Mesenteric fat pad (tissue), 1 donor: ENCODE data around the gene KCNJ5. TPM values are rescaled to one million over a fixed set of nuclear protein-coding genes. Genes with fewer than 3 reads are reported as not detected.

Experiments
- DNase-seq: peaks from one replicate; pipeline ENCODE4 v3.0.0-alpha.2; 2020; ENCODE audit warnings: low spot score
- long read RNA-seq: library from polyadenylated mRNA; unstranded; transcript quantifications from one replicate; pipeline ENCODE4 v2.0.0, GENCODE V29; 2020
- total RNA-seq: library from RNA; stranded (reverse); fragmentation: NEBNext Ultra II Directional; extraction: Animal tissue kit (Norgen Biotek cat#: 25700); gene quantifications from one replicate; pipeline ENCODE4 v1.2.1, GENCODE V29; 2021
- donor health status: DM: yes; HTN: yes; CAD: no.

Gene KCNJ5
- 4.6 TPM for total RNA-seq
- long read RNA-seq, full-length matches to known transcripts, result 3 of 3 reads
- long read RNA-seq, partial matches to known transcripts, result 0 of 3 reads
- long read RNA-seq, other reads (novel, unspliced or antisense), result 0 of 3 reads

DNA sequence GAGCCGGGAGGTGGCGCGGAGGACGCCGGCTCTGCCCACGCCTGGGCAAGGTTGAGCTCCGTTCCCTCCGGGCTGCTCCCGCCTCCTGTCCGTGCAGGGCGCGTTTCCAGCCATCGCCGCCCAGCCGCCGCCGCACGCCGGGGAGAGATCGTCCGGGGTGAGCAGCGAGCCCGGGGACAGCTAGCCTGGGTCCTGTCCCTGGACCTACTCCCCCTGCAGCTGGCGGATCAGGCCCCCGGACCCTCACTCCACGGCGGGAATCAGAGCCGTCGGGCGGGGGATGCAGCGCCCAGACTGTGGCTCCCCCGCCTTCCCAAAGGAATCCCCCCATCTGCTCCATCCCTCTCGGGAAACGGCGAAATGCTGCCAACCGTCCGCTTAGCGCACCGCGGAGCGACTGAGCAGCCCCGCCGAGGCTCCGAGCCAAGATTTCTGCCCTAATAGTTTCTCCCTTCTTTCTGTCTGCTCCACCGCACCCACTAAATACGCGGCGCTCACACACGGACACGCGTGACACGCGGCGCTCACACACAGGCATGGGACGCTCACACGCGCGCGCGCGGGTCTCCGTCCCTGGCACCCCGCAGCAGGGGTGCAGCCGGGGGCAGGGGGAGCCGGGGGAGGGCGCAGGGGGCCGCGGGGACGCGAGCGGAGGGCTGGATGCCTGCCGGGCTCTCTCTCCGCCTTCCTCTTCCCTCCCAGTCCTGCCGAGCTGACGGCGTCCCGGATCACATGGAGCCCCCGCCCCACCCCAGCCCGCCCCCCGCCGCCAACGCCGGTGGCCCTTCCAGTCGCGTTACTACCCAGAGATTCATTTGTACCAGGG is at the start of gene KCNJ5:
TSS of gene KCNJ5 (plus strand) at position 814 of the 826 bp plus-strand sequence. CDS start 19,918 bp downstream, outside the sequence.
- peak; percentile 89 for DNase-seq

DNA sequence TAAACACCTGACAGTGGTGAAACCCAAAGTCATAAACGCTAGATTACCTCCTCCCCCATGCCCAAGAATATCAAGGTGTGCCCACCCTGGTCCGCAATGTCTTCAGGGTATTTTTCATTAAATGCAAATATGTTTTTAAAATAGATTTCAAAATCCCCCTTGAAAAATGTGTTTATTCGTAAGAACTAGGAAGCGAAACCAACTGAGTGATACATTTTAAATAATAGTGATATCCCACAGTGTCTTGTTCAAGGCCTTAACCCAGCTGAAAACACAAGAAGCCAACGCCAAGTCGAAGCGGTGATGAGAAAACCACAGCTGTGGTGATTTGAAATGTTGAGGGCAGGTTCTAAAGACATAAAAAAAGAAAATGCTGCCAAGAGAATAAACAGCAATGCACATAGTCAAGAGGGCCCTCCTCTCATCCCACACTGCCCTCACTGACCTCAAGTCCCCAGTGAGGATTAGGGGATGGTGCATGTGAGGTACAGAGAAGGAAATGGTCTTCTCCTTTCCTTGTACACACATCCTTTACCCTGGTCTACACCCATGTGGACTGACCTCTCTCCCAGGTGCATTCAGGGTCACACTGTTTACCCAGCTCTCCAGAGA is 49.6 kb upstream of the KCNJ5 start:
- peak; percentile 33 for DNase-seq

DNA sequence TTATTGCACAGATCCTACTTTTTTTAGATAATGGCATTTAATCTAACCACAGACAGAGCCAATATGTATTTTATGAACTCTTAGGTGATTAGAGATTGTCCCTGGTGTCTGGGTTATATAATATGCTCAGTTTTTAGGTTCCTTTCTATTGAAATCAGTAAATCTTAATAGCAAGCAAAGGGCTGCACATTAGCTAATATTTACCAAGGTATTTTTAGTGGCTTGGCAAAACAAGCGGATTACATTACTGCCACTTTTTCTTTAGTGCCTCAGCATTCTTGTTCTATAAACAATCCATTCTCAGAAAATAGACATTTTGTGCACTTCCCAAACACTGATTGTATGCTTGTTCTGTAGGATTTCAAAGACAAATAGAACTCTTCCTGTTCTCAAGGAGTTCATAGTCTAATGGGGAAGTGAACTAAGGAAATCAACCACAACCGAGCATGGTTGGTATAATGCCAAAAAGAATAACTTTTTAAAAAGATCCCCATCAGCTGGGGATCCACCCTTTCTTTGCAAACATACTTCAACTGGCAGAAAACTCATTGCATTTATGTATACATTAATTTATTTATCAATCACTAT is 47.9 kb upstream of the KCNJ5 start:
- no peak for DNase-seq

DNA sequence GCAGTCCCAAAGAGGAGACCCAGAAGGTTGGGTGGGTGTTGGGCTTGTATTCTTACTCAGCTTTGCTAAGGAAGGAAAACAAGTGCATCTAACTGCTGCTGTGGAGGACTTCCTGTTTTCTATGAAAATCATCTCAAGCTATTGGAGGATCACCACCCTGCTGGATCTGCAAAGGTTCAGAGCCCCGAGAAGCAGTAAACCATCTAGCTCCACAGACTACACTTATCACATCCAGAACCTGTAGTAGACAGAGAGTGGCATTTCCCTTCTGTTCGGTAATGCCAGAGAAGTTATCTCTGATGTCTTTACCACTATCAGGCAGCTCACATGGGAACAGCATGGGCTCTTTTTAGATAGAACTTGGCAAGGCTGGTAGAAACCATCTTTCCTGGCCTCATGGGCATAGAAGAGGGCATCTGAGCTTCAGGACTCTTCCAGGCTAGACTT is 45.8 kb upstream of the KCNJ5 start:
- no peak for DNase-seq

DNA sequence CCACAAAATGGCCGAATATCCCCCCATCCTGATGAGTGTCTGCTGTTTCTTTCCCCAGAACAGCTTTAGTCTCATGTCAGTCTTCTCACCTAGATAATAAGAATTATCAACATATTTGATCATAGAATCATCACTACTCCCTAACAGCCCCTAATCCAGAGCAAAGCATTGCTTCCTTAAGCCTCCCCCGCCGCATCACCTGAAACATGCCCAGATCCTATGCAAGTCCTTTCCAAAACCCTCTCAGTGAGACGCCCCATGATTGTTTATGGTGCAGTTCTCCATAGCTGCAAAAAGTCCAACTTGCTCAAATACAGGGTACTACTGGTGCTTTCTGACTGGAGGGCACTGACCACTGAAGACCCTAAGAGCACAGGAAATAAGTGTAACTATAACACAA is 44.2 kb upstream of the KCNJ5 start:
- DNase-seq, result peak; percentile 43

DNA sequence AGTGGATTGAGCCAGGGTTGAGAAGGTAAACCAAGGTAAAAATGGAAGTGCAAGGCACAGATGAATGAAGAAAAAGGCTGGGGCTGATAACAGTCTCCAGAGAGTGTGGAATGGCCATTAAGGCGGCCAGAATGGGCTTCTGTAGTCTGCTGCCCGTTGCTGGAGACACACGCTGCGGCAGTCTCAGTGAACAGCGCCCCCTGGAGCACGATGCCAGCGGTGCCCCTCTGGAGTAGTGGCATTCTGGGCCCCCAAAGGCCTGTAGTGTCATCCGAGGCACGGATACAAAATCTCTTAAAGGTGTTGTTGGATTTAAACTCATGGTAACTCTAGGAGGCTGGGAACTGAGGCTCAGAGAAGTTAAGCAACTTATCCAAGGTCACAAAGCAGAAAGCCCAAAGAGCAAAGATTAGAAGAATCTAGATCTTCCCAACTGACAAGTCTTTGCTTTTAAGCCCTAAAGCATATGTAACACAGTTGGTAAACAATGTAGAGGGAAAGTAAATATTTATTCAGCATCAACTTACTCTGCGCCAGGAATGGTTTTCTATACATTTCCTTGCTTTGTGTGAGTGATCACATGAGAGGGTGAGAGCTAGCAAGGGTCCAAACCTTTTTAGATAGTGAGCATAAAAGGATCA is 42.2 kb upstream of the KCNJ5 start:
- DNase-seq, result no peak

DNA sequence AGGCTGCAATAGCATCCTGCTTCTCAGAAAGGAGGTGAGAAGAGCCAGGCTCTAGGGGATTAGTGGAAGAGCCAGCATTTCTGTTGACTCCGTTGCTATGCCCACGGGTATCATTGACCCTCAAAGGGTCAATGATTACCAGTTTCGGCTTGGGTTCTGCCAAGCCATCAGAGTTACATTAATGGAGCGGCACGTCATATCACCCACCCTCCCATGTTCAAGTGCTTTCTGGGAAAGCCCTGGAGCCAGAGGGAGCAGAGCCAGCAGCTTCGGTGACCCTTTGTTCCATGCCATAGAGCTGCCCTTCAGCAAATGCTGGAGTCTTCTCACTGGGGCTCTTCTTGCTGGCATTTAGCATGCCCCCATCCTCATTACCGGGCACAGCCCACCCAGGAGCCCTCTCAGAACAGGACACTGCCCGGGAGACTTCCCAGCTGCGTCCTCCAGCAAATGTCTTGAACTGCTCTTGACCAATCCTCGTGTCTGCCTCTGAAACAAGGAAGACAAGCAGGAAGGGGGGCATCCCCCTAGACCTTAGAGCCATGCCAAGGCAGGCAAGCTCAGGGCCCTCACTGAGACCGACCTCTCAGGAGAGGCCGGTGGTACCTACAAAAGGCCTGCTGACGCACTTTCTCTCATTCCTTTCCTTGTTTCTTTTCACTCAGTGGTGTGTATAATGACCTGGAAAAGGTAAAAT is 38.7 kb upstream of the KCNJ5 start:
- DNase-seq, result no peak

DNA sequence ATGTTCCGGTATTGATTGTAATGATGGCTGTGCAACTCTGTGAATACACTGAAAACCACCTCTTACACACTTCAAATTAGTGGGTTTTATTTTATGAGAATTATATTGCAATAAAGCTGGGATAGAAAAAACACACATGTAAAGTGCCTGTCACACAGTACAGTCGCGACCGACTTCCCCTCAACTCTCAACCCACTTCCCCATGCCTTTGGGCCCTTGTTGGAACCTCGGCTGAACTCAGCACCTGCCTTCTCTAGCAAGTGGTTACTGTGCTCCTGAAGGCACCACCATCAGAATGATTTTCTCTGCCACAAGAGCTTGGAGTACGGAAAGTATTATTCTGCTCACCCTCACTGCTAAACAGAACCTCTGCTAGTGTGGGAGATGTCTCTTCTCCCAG is 37.6 kb upstream of the KCNJ5 start:
- DNase-seq, result no peak

DNA sequence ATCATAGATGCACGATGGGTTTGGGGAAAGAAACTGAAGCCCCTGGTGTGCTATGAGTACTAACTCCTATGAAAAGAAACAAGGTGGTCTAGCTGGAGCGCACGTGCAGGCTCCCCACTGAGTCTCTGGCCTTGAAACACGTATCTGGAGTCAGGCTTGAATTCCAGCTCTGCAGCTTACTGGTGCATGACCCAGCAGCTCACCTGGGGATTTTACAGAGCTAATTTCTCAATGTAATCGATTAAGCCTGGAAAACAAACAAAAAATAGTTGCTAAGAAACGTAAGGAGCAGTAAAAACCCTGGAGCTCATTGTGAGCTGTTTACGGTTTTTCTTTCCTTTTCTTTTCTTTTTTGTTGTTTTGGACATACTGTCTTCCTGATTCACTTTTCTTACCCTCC is 36.3 kb upstream of the KCNJ5 start:
- no peak for DNase-seq

DNA sequence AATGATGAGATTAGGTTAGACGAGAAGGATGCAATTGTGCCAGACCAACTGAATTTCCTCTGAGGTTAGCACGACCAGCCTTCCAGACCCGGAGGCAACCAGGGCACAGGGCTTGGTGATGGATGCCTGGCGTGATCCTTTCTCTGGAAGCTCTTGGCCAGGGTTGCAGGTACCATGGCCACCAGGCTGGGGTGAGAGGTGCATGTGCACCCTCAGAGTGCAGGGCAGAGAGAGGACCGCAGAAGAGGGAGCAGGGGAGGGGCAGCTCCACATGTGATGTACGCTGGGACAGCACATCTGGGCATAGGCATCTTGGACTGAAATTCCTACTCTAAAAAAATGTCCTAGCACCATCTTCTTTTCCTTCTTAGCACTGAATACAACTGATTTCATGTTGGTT is 34.9 kb upstream of the KCNJ5 start:
- no peak for DNase-seq

DNA sequence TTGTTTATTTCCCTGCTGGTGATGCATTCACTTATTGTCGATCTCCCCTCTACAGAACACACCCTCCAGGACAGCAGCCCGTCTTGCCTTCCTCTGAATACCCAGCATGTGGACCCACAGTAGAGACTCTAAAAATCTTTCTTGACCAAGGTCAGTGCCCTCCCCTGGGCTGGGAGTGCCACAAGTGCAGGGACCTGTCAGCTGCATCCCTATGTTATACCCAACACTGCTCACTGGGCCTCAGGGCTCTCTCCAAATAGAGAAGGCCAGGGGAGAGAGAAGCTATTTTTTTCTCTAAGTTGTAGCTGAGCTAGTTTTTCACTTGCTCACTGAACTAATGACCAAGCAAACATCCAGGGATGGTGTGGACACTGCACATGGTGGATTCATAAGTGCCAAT is 33.8 kb upstream of the KCNJ5 start:
- no peak for DNase-seq

DNA sequence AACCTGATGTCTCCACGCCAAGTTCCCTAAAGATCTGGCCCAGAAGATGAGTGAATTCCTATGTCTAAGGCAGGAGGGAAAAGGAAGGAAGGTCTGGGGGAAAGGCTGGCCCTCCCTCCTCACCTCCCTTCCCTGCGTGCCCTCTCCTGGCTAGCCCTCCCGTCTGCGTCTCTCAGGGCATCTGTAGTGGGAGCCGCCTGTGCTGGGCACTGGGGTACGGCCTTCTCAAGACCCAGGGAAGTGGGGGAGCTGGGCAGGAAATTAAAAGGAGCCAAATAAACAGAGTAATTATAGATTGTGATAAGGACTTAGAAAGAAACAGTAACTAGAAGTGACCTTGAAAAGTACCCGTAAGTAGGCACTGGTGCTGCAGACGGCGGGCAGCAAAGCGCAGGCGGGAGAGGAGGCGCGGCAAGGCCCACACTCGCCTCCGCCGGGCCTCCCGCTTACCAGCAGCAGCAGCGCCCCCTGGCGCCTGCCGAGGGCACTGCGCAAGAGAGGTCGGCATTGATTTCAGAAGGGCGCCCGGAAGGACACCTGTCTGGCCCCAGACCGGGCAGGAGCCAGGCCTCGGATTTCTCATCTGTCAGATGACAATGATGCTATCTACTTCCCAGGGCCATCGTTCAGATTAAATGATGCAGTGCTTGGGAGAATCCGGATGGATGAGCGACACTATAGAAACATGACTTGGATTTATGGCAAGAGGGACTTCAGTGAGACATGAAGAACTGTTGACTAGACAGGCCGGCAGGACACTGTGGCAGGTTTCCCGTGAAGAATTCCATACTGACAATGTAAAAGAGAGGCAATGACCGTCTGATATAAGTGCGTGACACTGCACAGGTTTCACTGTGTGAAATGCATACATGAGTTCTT is 31.4 kb upstream of the KCNJ5 start:
- DNase-seq, result no peak

DNA sequence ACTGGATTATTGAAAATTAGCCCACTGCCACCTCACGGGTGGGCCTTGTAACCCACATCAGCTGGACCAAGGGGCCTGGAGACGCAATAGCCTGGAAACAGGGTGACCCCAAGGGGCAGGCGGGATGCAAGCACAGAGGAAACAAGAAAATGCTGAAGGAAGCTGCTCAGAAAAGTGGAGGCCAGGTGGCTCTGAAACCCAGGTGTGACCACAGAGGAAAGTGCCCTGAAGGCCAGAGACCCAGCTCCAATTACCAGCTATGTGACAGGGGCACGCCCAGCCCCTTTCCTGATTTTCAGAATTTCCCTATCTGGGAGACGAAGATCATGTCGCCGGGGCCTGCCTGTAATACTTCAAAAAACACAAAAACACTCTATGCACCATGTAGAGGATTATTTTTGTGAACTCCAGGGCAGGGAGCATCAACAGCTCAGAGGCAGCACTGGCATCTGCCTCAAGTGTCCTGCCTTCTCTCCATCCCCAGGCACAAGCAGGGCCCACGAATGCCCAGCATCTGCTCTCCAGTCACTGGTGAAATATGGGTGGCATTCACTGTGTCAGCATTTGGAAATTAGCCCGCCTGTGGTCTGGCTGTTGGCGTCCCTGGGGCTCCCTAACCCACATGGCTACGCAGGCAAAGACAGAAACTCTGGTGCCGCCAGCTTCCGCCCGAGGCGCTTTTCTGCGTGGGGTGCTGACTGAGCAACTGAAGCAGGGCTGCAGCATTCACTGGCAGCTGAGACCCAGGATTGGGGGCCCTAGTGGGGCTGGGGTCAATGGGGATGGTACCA is 30.4 kb upstream of the KCNJ5 start:
- DNase-seq, result no peak

DNA sequence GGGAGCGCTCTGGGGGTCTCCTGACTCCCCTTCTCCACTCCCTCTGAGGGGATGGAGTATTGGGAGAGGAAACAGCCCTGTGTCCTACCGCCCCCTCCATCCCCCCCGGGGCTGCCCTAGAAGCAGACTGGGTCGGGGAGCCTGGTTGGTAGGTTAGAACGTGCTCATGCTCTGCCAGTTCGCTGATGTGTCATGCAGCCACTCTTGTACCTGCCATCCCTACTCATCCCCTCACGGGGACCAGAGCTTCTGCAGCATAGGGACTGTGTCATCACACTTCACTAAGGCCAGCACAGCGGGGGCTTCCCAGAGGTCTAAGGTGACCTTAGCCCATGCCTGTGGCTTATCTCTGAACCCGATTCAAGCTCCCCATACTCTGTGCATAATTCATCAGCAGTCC is 28.8 kb upstream of the KCNJ5 start:
- peak; percentile 60 for DNase-seq

DNA sequence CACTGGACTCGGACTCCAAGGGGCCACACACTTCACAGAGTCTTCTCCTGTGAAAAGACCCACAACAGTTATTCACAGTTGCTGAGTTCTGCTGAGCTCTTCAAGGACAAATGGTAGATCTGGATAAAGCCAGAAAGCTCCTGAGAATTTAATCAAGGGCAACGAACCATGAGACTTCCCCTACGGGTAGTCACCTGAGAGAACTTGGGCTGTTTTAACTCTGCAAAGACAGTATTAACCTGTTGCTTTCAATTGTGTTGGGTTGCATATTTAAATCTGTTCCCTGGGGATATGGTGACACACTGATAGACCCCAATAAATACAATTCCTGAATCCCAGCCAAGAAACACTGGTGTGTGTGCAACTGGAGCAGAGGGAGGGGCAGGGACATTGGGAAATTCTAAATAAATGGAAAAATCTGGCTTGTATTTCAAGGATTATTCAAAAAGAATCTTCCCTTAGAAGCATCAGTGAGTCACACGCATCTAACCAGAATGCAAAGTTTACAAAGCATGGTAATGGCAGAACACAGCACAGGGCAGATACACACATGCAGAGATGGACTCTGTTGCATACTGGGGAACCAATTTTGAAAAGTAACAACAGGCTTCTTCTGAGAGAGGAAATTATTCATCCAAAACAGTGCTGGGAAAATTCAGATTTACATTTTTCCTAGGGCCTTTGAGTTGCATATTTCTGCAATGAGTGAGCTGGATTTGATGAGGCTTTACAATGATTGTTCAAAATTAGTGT is 28.1 kb upstream of the KCNJ5 start:
- no peak for DNase-seq

DNA sequence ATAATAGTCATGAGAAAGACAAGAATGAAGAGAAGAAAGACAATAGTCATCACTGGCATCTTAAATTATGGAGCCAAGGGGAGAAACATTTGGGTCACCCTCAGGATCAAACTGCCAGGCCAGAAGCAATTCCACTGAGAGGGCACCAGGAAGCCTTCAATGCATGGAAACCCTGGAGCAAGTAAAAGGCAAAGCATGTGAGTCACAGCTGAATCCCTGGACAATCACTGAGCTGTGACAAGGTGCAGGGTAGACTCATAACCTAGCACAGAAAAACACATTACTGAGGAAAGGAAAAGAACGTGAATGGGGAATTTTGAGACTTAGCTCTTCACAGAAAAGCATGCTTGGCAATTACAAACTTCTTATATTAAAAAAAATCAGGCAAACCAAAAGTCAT is 25.7 kb upstream of the KCNJ5 start:
- DNase-seq, result peak; percentile 28

DNA sequence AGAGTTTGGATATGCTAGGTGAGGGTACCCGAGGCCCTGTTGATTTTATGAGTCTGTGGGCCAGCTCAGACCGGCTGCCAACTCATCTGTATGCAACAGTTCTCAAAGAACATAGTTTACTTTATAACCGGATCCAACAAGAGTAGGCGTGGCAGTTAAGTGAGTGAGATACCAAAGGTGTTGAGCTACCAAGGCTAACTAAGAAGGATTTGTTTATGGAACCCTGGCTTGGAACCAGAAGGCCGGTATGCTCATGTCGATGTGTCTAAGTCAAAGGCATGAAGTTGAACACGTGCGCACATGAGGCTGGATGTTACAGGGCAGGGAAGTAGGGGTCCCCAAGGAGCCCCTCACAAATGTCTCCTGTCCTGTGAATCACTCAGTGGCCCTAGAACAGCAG is 23.9 kb upstream of the KCNJ5 start, which contains the start of gene KCNJ1:
TSS of gene KCNJ1 (minus strand) at position 20 of the 400 bp plus-strand sequence. CDS start 27,053 bp downstream, outside the sequence.
- peak; percentile 37 for DNase-seq
